Body of pancreas (tissue), 4 donors: ENCODE results near the gene PLXDC2. TPM values are rescaled to one million over a fixed set of nuclear protein-coding genes. Genes with fewer than 3 reads are reported as not detected.

Experiments
- ATAC-seq: fragments of 150-250 bp; one replicate; pipeline ENCODE4 v1.9.1; 2016
- DNase-seq, 4 donors: peaks; one replicate each; pipeline ENCODE4 v3.0.0-alpha.2; 2019
- H3K27ac ChIP-seq, 4 donors: fragments of 200-600 bp; sonication (generic); 1 replicate in 3 of 4; 2 replicates in 1 of 4; pipeline versions ENCODE4 v1.5.1 to v1.6.1; 2016 to 2019; ENCODE audit warnings: mild to moderate bottlenecking in 1 of 4, mixed read lengths in 1 of 4, moderate library complexity in 1 of 4
- H3K27me3 ChIP-seq, 2 donors: fragments of 200-600 bp; sonication (generic); one replicate each; pipeline ENCODE4 v1.6.0; 2016; ENCODE audit warnings: mild to moderate bottlenecking in 1 of 2
- H3K36me3 ChIP-seq, 2 donors: fragments of 200-600 bp; sonication (generic); replicated peaks in 1 of 2; 2 replicates each; pipeline ENCODE4 v1.5.1; 2016; ENCODE audit warnings: low read depth in 2 of 2; ENCODE audit not compliant: insufficient read depth in 1 of 2
- H3K4me1 ChIP-seq: fragments of 200-600 bp; sonication (generic); one replicate; pipeline ENCODE4 v1.6.0; 2016
- H3K4me3 ChIP-seq, 2 donors: fragments of 200-600 bp; sonication (generic); 1 replicate in 1 of 2; 2 replicates in 1 of 2; pipeline ENCODE4 v1.5.1; 2016 to 2019
- H3K9me3 ChIP-seq, 3 donors: fragments of 200-600 bp; sonication (generic); 1 replicate in 2 of 3; 2 replicates in 1 of 3; pipeline ENCODE4 v1.5.1; 2016
- POLR2A ChIP-seq, 3 donors: fragments of 450-650 bp; IDR thresholded peaks; one replicate each; pipeline ENCODE4 v1.6.1; 2016; ENCODE audit warnings: antibody characterized with exemption in 3 of 3, mild to moderate bottlenecking in 2 of 3
- WGBS, 2 donors: methylation state at CpG; one replicate each; pipeline ENCODE4 v1.1.5; 2017; 5-methylcytosine and 5-hydroxymethylcytosine counted together
- intact Hi-C: fragments of 100-400 bp; cut with DNase I; formaldehyde crosslinking; loops from one replicate; pipeline ENCODE4 v1.15.1; 2023
- total RNA-seq, 2 donors: library from RNA; depleted of rRNA; stranded (reverse); fragments of >200 nt; gene quantifications; one replicate each; pipeline ENCODE4 v1.1.0, GENCODE V29; 2016
- TF ChIP-seq, protein P1 (sequence below), 7 experiments: fragments of 450-650 bp in 4 of 7; fragments of 200-600 bp in 3 of 7; sonication (generic) in 3 of 7; IDR thresholded peaks; one replicate each; pipeline ENCODE4 v1.5.1; 2016 to 2019; ENCODE audit warnings: antibody characterized with exemption in 7 of 7

The PLXDC2 gene
- total RNA-seq, 2 donors from 2014 or later, result 8.2 to 13.5 TPM

DNA sequence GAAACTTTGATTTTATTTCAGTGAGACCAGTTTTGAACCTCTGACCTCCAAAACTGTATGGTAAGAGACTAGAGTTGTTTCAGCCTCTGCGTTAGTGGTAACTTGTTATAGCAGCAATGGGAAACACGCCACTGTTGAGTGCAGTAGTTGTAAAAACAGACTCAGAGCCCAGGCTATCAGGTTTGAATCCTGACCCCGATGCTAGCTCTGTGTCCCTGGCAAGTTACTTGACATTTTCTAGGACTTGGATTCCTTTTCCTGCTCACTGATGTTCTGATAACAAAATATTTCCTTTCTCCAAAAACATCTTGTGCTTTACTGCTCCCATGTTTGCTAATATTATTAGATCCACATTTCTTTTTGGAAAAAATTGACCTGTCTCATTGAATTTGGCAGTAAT is 131.0 kb downstream of the PLXDC2 start:
- DNase-seq (no peak), ATAC-seq (no peak)
- Histone ChIP-seq H3K27ac (no peak overlapping the region), H3K36me3 (no peaks in the 10 kb centered on the region), H3K9me3 (no peaks in the 10 kb centered on the region), H3K4me1 (no peaks in the 10 kb centered on the region), H3K27me3 (no peaks in the 10 kb centered on the region), H3K4me3 (no peak overlapping the region)
- TF ChIP-seq POLR2A (IDR thresholded peaks at IDR 0.05), result no peak
- TF ChIP-seq, protein P1, sequence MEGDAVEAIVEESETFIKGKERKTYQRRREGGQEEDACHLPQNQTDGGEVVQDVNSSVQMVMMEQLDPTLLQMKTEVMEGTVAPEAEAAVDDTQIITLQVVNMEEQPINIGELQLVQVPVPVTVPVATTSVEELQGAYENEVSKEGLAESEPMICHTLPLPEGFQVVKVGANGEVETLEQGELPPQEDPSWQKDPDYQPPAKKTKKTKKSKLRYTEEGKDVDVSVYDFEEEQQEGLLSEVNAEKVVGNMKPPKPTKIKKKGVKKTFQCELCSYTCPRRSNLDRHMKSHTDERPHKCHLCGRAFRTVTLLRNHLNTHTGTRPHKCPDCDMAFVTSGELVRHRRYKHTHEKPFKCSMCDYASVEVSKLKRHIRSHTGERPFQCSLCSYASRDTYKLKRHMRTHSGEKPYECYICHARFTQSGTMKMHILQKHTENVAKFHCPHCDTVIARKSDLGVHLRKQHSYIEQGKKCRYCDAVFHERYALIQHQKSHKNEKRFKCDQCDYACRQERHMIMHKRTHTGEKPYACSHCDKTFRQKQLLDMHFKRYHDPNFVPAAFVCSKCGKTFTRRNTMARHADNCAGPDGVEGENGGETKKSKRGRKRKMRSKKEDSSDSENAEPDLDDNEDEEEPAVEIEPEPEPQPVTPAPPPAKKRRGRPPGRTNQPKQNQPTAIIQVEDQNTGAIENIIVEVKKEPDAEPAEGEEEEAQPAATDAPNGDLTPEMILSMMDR (IDR thresholded peaks at IDR 0.05), result no peak
- WGBS, 2 donors, result 40 to 56% methylated on average over 3 of the region's 3 CpGs
- intact Hi-C loops, result no loop called here

DNA sequence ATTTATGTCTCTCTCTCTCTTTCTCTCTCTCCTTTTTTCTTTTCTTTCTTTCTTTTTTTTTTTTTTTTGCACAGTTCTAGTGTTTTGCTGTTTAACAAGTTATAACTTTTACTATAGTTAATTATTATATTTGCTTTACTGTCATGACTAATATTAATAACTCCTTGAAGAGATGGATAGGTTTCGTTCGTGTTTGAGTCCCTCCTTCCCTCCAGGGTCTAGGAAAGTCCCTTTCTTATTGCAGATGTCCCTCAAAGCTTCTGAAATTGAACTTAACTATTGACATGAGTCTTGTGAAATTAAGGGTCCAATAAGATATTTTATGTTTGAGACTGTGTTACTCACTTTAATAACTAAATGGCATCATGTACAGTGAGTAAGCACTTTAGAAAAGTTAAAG is 131.4 kb downstream of the PLXDC2 start:
- H3K4me3 ChIP-seq, result no peak overlapping the region
- H3K36me3 ChIP-seq, result no peaks in the 10 kb centered on the region
- H3K9me3 ChIP-seq, result no peaks in the 10 kb centered on the region
- intact Hi-C loops, result no loop called here
- 21 to 26% methylated on average over 2 of the region's 2 CpGs for WGBS, 2 donors
- ATAC-seq (no peak), DNase-seq (no peak)
- TF ChIP-seq, protein P1 (IDR thresholded peaks at IDR 0.05), result no peak
- TF ChIP-seq POLR2A (IDR thresholded peaks at IDR 0.05), result no peak
- no peaks in the 10 kb centered on the region for H3K27me3 ChIP-seq
- H3K27ac ChIP-seq, result no peak overlapping the region
- no peaks in the 10 kb centered on the region for H3K4me1 ChIP-seq

DNA sequence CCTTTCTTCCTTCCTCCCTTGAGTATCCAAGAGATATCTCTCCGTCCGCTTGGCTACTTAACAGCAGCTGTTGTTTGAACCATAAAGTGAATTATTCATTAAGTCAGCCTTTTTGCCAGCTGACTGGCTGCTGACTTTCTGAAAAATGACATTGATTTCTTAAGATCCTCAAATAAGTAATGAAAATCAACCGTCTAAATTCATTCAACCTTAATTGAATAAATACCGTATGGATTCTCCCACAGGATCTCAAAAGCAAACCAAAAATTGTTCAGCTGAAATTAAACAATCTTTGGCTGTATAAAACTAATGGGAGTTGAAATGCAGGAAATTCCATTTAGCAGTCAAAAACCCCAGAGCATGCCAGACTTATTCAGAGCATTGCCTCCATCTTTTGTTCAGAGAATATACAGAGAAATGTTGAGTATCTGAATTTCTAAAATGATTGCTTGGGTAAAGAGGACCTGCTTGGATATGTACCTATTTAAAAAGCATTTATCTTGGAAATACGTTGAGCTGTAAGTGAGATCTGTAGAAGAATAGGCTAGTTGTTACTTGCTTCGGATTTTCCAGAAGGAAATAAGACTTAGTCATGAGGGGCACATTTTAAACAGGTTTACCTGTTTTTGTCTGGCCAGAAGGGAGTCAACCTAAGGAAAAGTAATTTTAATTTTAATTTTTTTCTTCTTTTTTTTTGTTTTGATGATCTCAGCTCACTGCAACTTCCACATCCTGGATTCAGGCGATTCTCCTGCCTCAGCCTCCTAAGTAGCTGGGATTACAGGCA is 136.2 kb downstream of the PLXDC2 start:
- no peak overlapping the region for H3K4me3 ChIP-seq
- H3K4me1 ChIP-seq, result no peaks in the 10 kb centered on the region
- ATAC-seq, result no peak
- intact Hi-C loops, result no loop called here
- no peaks in the 10 kb centered on the region for H3K36me3 ChIP-seq
- H3K9me3 ChIP-seq, result no peaks in the 10 kb centered on the region
- no peaks in the 10 kb centered on the region for H3K27me3 ChIP-seq
- 28 to 29% methylated on average over 7 of the region's 7 CpGs for WGBS, 2 donors
- H3K27ac ChIP-seq, result no peak overlapping the region
- DNase-seq, result no peak
- TF ChIP-seq, protein P1 (IDR thresholded peaks at IDR 0.05), result no peak
- no peak for TF ChIP-seq POLR2A (IDR thresholded peaks at IDR 0.05)

DNA sequence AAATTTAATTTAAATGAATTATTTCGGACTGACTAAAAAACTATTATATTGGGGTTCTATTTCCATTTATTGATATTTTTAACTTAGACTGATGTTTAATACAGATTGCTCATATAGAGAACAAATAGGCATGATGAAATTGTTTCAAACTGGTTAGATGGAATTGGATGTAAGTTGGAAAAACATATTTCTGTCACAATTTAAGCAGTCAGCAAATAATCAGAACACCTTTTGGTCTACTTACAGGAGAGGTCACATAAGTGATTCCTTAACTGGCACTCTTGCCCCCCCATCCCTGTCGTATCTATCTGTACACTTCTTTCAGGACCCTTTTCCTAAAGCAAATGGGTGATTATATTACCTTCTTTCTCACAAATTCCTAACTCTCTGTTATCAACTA is 138.4 kb downstream of the PLXDC2 start:
- H3K4me3 ChIP-seq, result no peak overlapping the region
- ATAC-seq (no peak), DNase-seq (no peak)
- no peaks in the 10 kb centered on the region for H3K36me3 ChIP-seq
- H3K4me1 ChIP-seq, result no peaks in the 10 kb centered on the region
- no peak overlapping the region for H3K27ac ChIP-seq
- no peaks in the 10 kb centered on the region for H3K27me3 ChIP-seq
- intact Hi-C loops, result no loop called here
- WGBS, 2 donors, result 60 to 69% methylated on average over 2 of the region's 2 CpGs
- TF ChIP-seq, protein P1 (IDR thresholded peaks at IDR 0.05), result no peak
- no peak for TF ChIP-seq POLR2A (IDR thresholded peaks at IDR 0.05)
- H3K9me3 ChIP-seq, result no peaks in the 10 kb centered on the region

DNA sequence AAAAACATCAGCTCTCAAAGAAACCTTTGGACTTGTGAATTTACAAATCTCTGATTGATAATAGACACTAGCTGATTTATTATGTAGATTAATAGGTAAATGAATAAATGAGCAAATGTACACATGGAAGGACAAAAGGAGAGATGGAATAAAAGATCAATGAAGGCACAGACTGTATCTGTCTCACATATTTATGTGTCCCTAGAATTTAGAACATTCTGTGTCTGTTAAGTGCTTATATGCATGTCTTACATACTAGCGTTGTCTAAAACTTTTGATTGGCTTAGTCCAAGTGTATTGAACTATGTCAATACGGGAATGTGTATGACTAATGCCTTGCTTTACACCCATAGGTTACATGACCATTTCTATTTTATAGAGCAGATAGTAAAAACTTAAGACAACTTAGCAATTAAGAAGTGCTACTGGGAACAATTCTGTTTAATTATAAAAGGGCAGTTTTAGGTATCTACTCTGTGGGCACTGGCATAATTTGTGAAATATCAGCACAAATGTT is 140.3 kb downstream of the PLXDC2 start:
- 52 to 81% methylated on average over 2 of the region's 2 CpGs for WGBS, 2 donors
- Histone ChIP-seq H3K4me1 (no peaks in the 10 kb centered on the region), H3K36me3 (no peaks in the 10 kb centered on the region), H3K27ac (no peak overlapping the region), H3K9me3 (no peaks in the 10 kb centered on the region), H3K27me3 (no peaks in the 10 kb centered on the region), H3K4me3 (no peak overlapping the region)
- DNase-seq, result no peak
- ATAC-seq, result no peak
- intact Hi-C loops, result no loop called here
- TF ChIP-seq, protein P1 (IDR thresholded peaks at IDR 0.05), result no peak
- no peak for TF ChIP-seq POLR2A (IDR thresholded peaks at IDR 0.05)
